ENCODE results near the gene MYO1E. TPM values are rescaled to one million over a fixed set of nuclear protein-coding genes. Genes with fewer than 3 reads are reported as not detected.

The MYO1E gene
- total RNA-seq, 2 donors from 2014 or later = 47.8 to 65.6 TPM

GRCh38 chr15:59206623-59207183, 166.0 kb downstream of the MYO1E start, which contains the start of gene LDHAL6B:
Gene LDHAL6B, plus strand, starts transcription at chr15:59206843. Its CDS starts 98 bp downstream, at chr15:59206941.
- H3K36me3 ChIP-seq (ENCODE audit: control insufficient read depth, insufficient read depth, low read length) = peaks cover 40% of the 10 kb centered on the region
- Mint-ChIP-seq H3K36me3 (ENCODE audit: low read depth) (peaks cover 47% of the 10 kb centered on the region), H3K9me3 (no peaks in the 10 kb centered on the region), H3K4me1 (no peaks in the 10 kb centered on the region), H3K27ac (no peak within 1 kb of the TSS), H3K4me3 (no peak within 1 kb of the TSS), H3K27me3 (ENCODE audit: insufficient read depth) (no peaks in the 10 kb centered on the region)
- no peaks in the 10 kb centered on the region for H3K4me1 ChIP-seq (ENCODE audit: control insufficient read depth, insufficient read depth, low read length)
- no peaks in the 10 kb centered on the region for H3K27me3 ChIP-seq (ENCODE audit: control insufficient read depth, insufficient read depth, low read length, poor library complexity, severe bottlenecking)
- no peak within 1 kb of the TSS for H3K9ac ChIP-seq (ENCODE audit: extremely low read depth, low read length, poor library complexity, severe bottlenecking)
- DNase-seq = no peak
- no peak within 1 kb of the TSS for H3K27ac ChIP-seq (ENCODE audit: low read depth, low read length)
- TF ChIP-seq CTCF (conservative IDR thresholded peaks at IDR 0.05) = no peak
- WGBS, 2 experiments (ENCODE audit: insufficient coverage in 1 of 2, insufficient read length in 1 of 2) = 97 to 98% methylated on average over 29 to 30 of the region's 30 CpGs
- no peaks in the 10 kb centered on the region for H3K9me3 ChIP-seq (ENCODE audit: control insufficient read depth, low read length)
- H3K4me3 ChIP-seq (ENCODE audit: low read length) = no peak within 1 kb of the TSS

GRCh38 chr15:59205839-59206622, 166.6 kb downstream of the MYO1E start:
- Histone ChIP-seq H3K9me3 (ENCODE audit: control insufficient read depth, low read length) (no peaks in the 10 kb centered on the region), H3K36me3 (ENCODE audit: control insufficient read depth, insufficient read depth, low read length) (peaks cover 42% of the 10 kb centered on the region), H3K4me1 (ENCODE audit: control insufficient read depth, insufficient read depth, low read length) (no peaks in the 10 kb centered on the region), H3K27ac (ENCODE audit: low read depth, low read length) (no peak overlapping the region), H3K4me3 (ENCODE audit: low read length) (no peak overlapping the region), H3K27me3 (ENCODE audit: control insufficient read depth, insufficient read depth, low read length, poor library complexity, severe bottlenecking) (no peaks in the 10 kb centered on the region), H3K9ac (ENCODE audit: extremely low read depth, low read length, poor library complexity, severe bottlenecking) (no peak overlapping the region)
- 89 to 95% methylated on average over 4 to 9 of the region's 9 CpGs for WGBS, 2 experiments (ENCODE audit: insufficient coverage in 1 of 2, insufficient read length in 1 of 2)
- TF ChIP-seq CTCF (conservative IDR thresholded peaks at IDR 0.05) = no peak
- no peaks in the 10 kb centered on the region for H3K4me1 Mint-ChIP-seq
- no peak for DNase-seq
- H3K27me3 Mint-ChIP-seq (ENCODE audit: insufficient read depth) = no peaks in the 10 kb centered on the region
- no peak overlapping the region for H3K4me3 Mint-ChIP-seq
- peaks cover 45% of the 10 kb centered on the region for H3K36me3 Mint-ChIP-seq (ENCODE audit: low read depth)
- H3K27ac Mint-ChIP-seq = no peak overlapping the region
- H3K9me3 Mint-ChIP-seq = no peaks in the 10 kb centered on the region

GRCh38 chr15:59203657-59204056, 169.0 kb downstream of the MYO1E start:
- Histone ChIP-seq H3K27me3 (ENCODE audit: control insufficient read depth, insufficient read depth, low read length, poor library complexity, severe bottlenecking) (no peaks in the 10 kb centered on the region), H3K9ac (ENCODE audit: extremely low read depth, low read length, poor library complexity, severe bottlenecking) (no peak overlapping the region), H3K4me3 (ENCODE audit: low read length) (no peak overlapping the region), H3K9me3 (ENCODE audit: control insufficient read depth, low read length) (no peaks in the 10 kb centered on the region), H3K36me3 (ENCODE audit: control insufficient read depth, insufficient read depth, low read length) (peaks cover 39% of the 10 kb centered on the region), H3K4me1 (ENCODE audit: control insufficient read depth, insufficient read depth, low read length) (no peaks in the 10 kb centered on the region), H3K27ac (ENCODE audit: low read depth, low read length) (no peak overlapping the region)
- no peak for TF ChIP-seq CTCF (conservative IDR thresholded peaks at IDR 0.05)
- H3K9me3 Mint-ChIP-seq = no peaks in the 10 kb centered on the region
- no peaks in the 10 kb centered on the region for H3K27me3 Mint-ChIP-seq (ENCODE audit: insufficient read depth)
- WGBS, 2 experiments (ENCODE audit: insufficient coverage in 1 of 2, insufficient read length in 1 of 2) = 92 to 95% methylated on average over 2 to 3 of the region's 3 CpGs
- H3K27ac Mint-ChIP-seq = no peak overlapping the region
- no peaks in the 10 kb centered on the region for H3K4me1 Mint-ChIP-seq
- H3K4me3 Mint-ChIP-seq = no peak overlapping the region
- peaks cover 39% of the 10 kb centered on the region for H3K36me3 Mint-ChIP-seq (ENCODE audit: low read depth)
- no peak for DNase-seq
